Stimulated activated CD8-positive, alpha-beta memory T cell treated with anti-CD3 and anti-CD28 coated beads, Interleukin-4, amount 100 ng/mL, for 24 hours (primary cell): ENCODE results near the gene YKT6.

ENCODE experiments used
- DNase-seq: peaks from one replicate; pipeline ENCODE4 v3.0.0-alpha.2; 2020; ENCODE audit warnings: low read depth

YKT6 gene

GRCh38 chr7:44218418-44219201 lies 17.8 kb downstream of the YKT6 start:
- no peak for DNase-seq

GRCh38 chr7:44219371-44220045 lies 18.7 kb downstream of the YKT6 start:
- DNase-seq = no peak

- no peak for DNase-seq
Observed at GRCh38 chr7:44220046-44220357, 19.2 kb downstream of the YKT6 start.

DNA sequence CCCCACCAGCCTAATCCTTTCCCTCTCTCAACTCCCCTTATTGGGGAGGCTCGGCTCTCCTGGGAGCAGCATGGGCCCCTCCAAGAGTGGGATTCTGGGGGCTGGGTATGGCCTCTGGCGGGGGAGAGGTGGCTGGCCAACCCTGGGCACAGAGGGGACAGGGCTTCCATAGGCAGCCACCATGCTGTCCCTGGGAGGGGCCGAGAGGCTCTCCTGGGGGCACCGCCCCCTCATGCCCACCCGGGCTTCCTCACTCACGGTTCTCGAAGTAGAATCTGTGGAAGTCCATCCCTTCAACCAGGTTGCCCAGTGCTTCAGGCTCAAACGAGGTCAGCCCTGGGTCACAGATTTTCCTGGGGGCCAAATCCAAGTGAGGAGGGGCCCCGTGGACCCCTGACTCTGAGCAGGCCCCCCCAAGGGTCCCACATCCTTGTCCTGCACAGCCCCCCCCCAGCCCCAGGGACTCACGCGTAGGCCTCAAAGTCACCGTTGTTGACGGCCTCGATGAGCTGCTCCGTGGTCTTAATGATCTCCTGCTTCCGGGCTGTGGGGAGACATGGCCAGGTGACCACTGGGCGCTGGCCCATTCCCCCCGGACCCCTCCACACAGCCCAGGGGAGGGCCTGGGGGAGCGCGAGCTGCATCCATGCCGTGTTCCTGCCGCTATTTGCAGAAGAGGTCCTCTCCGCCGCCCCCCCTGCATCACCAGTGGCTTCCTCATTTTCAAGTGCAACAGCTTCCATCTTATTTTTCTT lies 19.8 kb downstream of the YKT6 start:
- DNase-seq = no peak

DNA sequence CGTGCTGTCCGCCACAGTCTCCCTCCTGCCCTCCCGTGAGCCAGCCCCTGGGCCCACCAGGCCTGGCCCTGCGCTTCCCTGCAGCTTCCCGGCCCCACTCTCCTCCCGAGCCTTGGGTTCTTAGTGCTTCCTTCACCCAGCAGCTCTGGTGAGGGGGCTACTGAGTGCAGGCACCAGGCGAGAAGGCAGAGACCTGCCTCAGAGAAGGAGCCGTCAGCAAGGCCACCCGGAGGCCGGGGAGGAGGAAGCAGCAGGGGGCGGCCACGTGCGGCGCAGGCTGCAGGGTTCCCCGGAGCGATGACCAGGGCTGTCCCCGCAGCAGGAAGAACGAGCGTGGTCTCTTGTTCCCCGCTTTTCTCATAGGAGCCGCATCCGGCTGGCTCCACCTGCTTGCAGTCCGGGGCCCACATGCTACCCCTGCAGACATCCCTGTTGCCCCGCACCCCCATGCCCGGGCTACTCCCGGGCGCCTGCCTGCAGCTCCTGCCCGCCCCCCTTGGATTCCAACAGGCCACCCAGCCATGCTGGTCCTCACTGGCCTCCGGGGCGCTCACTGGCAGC lies 20.5 kb downstream of the YKT6 start:
- DNase-seq = no peak

- DNase-seq = no peak
Observed at GRCh38 chr7:44222074-44222473, 21.3 kb downstream of the YKT6 start.

DNA sequence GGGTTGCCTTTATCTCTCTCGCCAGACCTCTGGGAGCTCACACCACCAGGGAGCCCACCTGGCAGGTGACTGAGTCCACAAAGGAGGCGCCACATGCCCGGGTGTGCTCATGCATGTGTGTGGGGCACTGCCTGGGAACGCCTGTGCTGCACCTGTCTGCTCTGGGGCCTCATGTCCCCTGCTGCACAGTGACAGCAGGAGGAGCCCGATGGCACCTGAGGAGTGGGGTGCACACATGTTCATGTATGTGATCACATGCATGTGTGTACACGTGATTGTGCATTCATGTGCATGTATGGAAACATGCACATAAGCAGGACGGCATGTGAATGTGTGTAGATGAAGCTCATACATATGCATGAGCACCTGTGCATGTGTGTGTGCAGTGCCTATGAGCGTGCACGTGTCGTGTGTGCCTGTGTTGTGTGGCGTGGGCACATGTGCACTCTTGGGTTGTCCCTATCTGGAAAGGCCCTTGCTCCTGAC lies 22.0 kb downstream of the YKT6 start:
- no peak for DNase-seq

DNA sequence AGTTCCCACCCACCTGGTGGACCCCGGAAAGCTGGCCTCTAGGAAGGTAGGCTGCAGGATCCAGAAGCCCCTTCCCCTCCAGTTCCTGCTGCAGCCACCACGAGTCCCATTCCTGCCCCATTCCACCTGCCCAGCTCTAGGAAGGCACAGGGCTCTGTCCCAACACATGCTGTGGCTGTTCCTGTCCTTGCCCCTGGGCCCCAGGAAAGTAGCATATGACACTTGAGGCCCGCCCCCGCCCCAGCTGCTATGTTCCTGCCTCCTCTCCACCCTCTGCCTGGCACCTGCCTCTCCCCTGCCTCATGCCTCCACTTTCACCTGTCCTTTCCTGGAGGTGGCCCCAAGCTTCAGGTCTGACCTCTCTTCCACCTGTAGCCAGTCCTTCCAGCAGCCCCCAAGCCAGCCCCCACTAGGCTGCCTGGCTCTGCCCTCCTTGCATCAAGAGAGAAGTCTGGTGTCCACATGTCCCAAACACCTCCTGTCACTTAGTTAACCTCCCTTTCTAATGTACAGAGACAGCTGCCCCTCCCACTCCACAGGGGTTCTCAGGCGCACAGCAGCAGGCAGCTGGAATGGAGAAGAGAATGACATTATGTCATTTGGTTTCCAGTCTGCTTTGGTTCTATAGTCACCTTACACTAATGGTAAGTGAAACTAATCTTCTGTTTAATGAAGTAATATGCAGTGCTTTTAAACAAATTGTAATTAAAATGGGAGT lies 22.7 kb downstream of the YKT6 start:
- DNase-seq = no peak

DNA sequence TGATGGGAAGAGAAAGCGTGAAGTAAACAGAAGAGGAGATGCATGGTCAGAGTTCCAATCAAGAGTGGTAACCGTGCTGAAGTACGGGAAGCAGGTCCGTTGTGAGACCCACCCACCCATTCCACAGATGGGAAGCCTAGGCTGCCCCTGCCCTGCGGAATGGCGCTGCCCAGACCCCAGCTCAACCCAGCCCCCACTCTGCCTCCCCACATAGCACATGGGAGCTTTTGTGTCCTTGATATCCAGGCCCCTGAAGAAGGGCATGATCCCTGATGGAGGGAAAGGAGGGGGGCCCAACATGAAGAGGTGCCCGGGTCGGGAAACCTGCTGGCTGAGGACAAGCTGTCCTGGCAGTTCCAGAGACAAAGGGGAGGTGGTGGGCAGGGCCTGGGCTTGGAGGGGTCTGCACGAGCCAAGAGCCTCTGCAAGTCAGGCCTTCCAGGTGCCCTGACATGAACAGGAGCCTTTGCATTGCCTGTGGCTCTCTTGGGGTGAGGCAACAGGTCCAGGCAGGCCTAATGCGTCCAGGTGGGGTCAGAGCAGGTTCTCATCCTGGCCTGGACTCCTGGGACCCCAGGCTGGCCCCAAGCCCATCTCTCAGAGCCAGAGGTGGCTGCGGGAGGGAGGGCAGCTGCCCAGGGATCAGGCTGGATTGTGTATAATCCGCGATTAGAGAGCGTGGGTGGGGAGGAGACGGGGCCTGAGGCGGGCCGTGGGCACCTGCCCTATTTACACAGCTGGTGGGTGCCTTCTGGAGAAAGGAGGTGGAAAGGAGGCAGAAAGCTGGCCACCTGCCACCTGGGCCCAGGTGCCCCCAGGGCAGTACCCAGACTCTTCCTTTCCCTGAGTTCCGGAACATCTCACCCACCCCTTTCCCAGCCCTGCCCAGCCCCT lies 23.5 kb downstream of the YKT6 start:
- DNase-seq = no peak

- no peak for DNase-seq
Observed at GRCh38 chr7:44224974-44225565, 24.3 kb downstream of the YKT6 start.

- DNase-seq = no peak
Observed at GRCh38 chr7:44225566-44226395, 25.0 kb downstream of the YKT6 start.

GRCh38 chr7:44226396-44226753 lies 25.6 kb downstream of the YKT6 start:
- no peak for DNase-seq

DNA sequence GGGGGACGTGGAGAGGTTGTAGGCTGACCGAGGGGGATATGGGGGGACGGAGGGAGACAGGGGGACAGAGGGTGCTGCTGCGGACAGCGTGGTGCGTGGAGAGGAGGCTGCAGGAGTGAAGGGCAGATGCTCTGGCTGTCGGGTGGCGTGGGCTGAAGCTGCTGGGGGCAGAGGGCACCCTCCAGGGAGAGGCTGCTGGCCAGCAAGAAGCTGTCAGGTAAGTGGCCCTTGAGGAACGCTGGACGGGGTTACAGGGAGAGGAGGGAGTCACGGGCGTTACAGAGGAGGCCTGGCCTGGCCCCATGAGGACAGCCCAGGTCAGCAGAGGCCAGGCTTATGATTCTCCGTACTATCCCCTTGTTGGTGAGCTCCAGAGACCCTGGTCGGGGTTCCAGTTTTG lies 27.1 kb downstream of the YKT6 start:
- no peak for DNase-seq

DNA sequence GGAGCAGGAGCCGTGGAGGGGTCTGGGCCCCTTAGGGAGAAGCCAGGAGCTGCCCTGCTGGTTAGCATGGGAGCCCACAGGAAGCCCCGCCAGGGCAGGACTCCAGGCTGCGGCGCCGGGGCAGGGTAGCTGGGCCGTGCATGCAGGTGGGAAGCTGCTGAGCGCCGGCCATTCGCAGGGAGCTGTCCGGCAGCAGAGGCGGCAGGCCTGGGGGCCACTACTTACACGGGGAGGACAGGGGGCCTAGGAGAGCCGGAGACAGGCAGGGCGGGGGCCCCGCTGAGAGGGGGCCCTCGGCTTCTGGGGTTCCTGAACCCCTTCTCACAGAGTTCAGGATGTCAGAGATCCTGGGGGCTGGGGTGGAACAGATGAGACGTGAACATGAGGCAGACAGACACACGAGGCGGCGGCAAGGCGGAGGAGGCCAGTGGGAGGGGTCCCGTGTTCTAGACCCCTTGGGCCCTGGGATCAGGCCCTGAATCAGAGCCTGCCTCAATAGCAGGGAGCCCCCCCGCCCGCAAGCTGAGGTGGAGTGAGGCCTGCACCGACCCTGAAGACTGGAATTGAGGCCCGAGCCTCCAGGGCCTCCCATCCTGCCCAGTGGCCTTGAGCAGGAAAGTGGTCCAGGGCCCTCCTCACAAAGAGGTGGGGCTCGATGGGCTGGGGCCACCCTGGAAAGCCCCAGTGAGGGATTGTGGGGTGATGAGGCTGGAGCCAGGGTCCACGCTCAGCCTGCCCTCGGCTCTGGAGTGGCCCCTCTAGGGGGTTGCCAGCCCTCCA lies 28.0 kb downstream of the YKT6 start:
- DNase-seq = no peak

DNA sequence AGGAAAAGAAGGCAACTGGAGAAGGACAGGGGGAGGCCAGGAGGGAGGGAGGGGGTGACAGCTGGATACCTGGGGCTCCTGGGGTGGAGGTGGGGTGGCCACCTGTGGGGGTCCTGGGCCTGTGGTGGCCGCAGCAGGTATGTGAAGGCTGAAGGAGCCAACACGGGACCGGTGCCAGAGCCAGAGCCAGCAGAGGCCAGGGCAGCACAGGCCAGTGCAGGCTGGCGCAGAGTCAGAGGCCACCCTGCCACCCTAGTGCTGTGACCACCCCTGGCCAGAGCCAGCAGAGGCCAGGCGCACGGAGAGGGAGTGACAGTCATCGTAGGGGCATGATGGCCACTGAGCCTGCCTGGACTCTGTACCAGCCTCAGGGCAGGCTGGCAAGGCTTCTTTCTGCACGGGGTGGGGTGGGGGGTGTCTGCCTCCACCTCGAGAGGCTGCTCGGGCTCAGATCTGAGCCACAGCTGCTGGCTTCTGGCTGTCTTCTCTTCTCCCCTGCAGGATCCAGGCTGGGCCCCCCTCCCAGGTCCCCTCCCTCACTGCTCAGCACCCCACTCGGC lies 28.8 kb downstream of the YKT6 start:
- DNase-seq = no peak

GRCh38 chr7:44230286-44230685 lies 29.5 kb downstream of the YKT6 start:
- DNase-seq = no peak

- DNase-seq = no peak
Observed at GRCh38 chr7:44231088-44231487, 30.3 kb downstream of the YKT6 start.

DNA sequence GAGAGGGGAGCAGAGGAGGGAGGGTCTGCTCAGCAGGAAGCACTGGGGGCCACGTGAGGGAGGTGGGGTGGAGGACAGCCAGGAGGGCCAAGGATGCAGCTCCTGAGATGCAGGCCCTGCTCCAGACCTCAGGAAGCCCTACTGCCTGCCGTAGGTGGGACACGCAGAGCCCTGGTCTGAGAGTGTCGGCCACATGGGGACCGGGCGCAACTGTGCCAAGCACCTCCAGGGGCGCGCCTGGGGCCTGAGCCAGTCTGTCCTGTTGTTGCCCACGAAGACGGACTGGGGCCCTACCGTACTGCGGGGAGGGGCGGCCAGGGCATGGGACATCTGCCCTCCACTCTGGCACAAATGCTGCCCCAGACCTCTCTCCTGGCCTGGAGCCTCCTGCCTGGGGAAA lies 31.6 kb downstream of the YKT6 start:
- DNase-seq = no peak
